HUES64 (cell line): ENCODE data around the gene PTPN7.

Experiments
- H3K27ac ChIP-seq: 2 replicates; pipeline ENCODE4 v1.7.0; 2013; ENCODE audit warnings: low read depth, low read length, inconsistent platforms
- H3K27me3 ChIP-seq: 2 replicates; pipeline ENCODE4 v1.6.1; 2013; ENCODE audit warnings: mild to moderate bottlenecking, low read length; ENCODE audit not compliant: insufficient read depth
- H3K36me3 ChIP-seq: 2 replicates; pipeline ENCODE4 v1.6.1; 2013; ENCODE audit warnings: mild to moderate bottlenecking, low read length; ENCODE audit not compliant: insufficient read depth
- H3K4me1 ChIP-seq: 2 replicates; pipeline ENCODE4 v1.6.1; 2013; ENCODE audit warnings: mild to moderate bottlenecking, low read length, moderate library complexity; ENCODE audit not compliant: insufficient read depth
- H3K4me3 ChIP-seq: 2 replicates; pipeline ENCODE4 v1.5.1; 2013; ENCODE audit warnings: mild to moderate bottlenecking, low read length, moderate library complexity
- H3K9ac ChIP-seq: 2 replicates; pipeline ENCODE4 v1.6.1; 2013; ENCODE audit warnings: mild to moderate bottlenecking, low read depth, low read length
- H3K9me3 ChIP-seq: 2 replicates; pipeline ENCODE4 v1.6.1; 2013; ENCODE audit warnings: low read depth, low read length; ENCODE audit not compliant: insufficient read depth
- WGBS: fragments of 150-250, 120-280 bp; methylation state at CpG from one replicate; pipeline ENCODE4 v1.1.7; 2013; ENCODE audit warnings: missing lambda C conversion rate; 5-methylcytosine and 5-hydroxymethylcytosine counted together

PTPN7 gene

DNA sequence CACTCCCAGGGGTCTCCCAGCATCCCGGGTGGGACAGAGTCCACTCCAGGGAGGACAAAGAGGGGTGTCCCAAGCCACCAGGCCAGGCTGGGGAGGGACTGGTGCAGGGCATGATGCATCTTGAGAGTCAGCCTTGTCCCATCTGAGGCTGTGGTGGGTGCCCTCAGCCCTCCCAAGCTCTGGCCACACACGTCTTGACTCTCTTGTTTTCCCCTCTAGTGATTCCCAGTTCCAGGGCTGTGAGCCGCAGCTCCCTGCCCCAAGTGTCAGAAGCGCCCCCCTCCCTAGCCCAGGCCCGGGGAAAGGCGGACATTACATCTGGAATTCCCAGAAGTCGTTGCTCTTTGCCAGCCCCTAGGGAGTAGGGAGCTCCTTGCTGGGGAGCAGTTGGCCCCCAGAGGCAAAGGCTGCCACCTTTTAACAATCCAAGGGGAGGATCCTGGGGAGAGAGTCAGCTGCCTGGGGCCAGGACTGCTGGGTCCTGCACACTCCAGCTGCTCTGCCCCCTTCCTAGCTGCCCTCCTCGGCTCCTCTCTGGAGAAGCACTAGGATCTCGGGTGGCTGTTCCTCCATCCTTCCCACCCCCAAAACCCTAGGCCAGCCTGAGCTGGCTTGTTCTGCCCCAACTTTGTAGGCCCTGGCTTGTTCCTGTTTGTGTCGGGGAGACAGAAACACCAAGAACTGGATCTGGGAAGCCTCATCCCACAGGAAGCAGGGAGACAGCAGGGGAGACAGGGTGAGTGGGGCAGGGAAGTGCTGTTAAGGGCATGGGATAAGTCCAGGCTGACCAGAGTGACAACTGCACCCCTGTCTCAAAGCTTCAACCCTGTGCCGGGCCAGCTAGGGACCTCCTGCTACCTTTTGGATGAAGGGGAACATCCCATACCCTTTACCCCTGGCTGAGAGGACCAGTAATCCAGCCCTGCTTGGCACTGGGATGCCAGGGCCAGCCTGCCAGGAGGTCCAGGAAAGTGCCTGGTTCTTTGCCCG, 3.2 kb upstream of the PTPN7 start:
- WGBS, result 72% methylated on average over 12 of the region's 12 CpGs
- no peak overlapping the region for H3K27ac ChIP-seq

DNA sequence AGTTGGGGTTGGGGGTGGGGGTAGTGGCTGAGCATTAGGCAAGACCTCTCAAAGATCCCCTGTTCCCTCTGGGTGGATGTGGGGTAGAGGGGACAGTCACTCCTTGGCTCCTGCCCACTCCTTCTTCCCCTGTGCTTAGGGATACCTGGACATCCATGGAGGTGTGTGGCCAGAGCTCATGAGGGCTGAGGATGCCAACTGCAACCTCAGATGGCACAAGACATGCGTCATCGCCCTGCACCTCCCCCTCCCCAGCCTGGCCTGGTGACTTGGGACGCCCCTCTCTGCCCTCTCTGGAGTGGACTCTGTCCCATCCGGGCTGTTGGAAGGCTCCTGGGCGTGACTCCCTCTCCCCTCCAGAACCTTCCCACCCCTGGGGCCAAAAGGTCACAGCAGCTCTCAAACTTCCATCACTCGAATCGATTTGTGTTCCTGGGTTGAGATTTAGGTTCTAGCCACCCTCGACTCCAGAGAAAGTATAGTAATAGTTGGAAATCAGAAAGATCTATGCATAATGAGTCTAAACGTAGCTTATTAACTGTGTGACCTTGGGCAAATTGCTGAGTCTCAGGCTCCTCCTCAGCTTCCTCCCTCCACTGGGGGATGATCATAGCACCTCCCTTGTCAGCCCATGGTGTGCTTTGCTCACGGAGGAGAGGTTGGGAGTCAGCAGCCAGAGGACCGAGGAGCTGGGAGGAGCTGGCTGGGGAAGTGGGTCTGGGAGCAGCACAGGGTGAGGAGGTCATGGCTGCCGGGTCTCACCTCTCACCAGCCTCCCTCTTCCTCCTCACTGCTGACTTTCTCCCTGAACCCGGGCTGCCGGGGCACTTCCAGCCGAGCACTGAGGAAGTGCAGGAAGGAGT, 2.2 kb upstream of the PTPN7 start:
- H3K27ac ChIP-seq, result no peak overlapping the region
- H3K4me1 ChIP-seq, result peaks cover 21% of the 10 kb centered on the region
- no peaks in the 10 kb centered on the region for H3K9me3 ChIP-seq
- H3K9ac ChIP-seq, result no peak overlapping the region
- H3K36me3 ChIP-seq, result no peaks in the 10 kb centered on the region
- H3K4me3 ChIP-seq, result no peak overlapping the region
- 83% methylated on average over 14 of the region's 15 CpGs for WGBS
- no peaks in the 10 kb centered on the region for H3K27me3 ChIP-seq

More for the DNA sequence above, 3.2 kb upstream of the PTPN7 start:
- H3K4me1 ChIP-seq, result peaks cover 21% of the 10 kb centered on the region
- H3K4me3 ChIP-seq, result no peak overlapping the region
- no peak overlapping the region for H3K9ac ChIP-seq
- H3K9me3 ChIP-seq, result no peaks in the 10 kb centered on the region
- H3K36me3 ChIP-seq, result no peaks in the 10 kb centered on the region
- no peaks in the 10 kb centered on the region for H3K27me3 ChIP-seq

- no peak overlapping the region for H3K4me3 ChIP-seq
Observed at GRCh38 chr1:202162047-202162417, 1.6 kb upstream of the PTPN7 start.

DNA sequence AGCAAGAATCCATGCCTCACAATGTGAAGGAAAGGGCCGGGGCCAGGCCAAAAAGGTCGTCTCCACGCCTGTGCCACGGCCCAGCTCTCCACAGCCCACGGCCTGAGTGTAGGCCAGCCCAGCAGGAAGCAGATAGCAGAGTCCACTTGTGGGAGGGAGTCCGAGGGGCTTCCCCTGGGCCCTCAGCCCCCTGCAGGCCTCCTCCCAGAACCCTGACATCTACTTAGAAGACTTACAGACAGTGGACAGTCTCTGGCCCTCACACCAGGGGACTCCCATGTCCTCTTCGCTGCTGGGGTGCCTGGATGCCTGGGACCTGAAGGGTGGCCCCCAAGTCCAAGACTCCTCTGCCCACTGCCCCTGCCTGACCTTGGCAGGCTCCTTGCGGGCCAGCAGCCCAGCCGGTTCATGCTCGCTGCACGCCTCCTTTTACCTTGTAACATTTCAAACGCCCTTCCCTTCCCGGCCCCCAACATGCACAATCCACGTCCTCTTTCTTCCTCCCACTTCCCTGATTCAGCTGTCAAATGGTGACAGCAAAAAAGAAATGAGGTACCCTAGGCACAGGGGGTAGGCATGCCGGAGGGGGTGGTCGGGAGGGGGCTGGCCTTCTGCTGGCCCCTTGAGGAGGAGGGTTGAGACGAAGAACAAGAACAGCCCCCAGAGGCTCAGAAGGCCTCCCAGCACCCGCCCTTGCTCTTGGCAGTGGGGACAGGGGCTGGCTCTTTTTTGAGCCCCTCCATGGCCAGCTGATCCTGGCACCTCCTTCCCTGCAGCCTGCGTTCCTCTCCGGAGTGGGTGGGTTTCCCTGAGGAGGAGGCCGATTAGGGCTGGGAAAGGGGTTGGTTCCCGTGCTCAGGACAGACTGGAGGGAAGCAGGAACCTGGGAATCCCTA, 997 bp upstream of the PTPN7 start:
- peaks cover 21% of the 10 kb centered on the region for H3K4me1 ChIP-seq
- H3K27me3 ChIP-seq, result no peaks in the 10 kb centered on the region
- 77% methylated on average over 22 of the region's 22 CpGs for WGBS
- H3K4me3 ChIP-seq, result no peak overlapping the region
- no peak overlapping the region for H3K27ac ChIP-seq
- no peaks in the 10 kb centered on the region for H3K9me3 ChIP-seq
- H3K9ac ChIP-seq, result no peak overlapping the region
- H3K36me3 ChIP-seq, result no peaks in the 10 kb centered on the region

More at GRCh38 chr1:202162047-202162417, 1.6 kb upstream of the PTPN7 start:
- Histone ChIP-seq H3K9me3 (no peaks in the 10 kb centered on the region), H3K27ac (no peak overlapping the region), H3K36me3 (no peaks in the 10 kb centered on the region), H3K4me1 (peaks cover 21% of the 10 kb centered on the region), H3K9ac (no peak overlapping the region), H3K27me3 (no peaks in the 10 kb centered on the region)
- WGBS, result 86% methylated on average over 4 of the region's 4 CpGs

DNA sequence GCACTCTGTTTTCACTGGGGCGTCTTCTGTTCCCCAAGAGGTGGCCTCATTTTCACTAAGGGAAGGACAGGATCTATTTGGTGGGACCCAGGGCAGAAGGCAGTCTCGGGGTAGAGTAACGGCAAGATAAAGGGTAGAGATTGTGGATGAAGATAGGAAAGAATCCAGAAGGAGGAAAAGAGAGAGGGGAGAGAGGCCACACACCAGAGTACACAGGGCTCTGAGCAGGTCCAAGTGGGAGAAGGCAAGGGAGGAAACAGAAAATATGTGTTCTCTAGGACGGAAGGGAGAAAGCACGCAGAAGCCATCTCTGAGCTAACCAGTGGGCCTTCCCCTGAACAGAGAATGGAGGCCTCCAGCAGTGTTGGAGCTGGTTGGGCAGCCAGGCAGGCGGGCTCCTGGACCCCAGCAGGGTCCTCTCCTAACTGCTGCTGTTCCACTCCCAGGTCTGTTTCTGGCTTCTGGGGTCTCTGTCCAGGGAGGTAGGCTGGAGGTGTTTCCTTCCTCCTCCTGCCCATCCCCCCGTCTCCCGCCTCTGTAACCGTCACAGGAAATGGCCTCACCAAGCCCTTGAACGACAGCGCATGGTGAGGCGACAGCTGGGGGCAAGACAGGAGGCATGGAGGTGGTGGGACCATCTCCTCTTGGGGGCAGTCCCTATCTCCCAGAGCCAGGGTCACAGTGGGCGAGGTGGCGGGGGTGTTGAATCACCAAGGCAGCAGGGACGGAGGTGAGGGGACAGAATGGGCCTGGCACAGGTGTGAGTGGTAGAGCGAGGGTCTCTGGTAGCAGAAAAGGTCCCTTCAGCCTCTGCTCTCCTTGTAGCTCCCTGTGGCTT, 649 bp downstream of the PTPN7 start:
- Histone ChIP-seq H3K9me3 (no peaks in the 10 kb centered on the region), H3K4me1 (peaks cover 12% of the 10 kb centered on the region), H3K9ac (no peak overlapping the region), H3K36me3 (no peaks in the 10 kb centered on the region), H3K27me3 (no peaks in the 10 kb centered on the region), H3K4me3 (no peak overlapping the region), H3K27ac (no peak overlapping the region)
- 84% methylated on average over 16 of the region's 16 CpGs for WGBS

DNA sequence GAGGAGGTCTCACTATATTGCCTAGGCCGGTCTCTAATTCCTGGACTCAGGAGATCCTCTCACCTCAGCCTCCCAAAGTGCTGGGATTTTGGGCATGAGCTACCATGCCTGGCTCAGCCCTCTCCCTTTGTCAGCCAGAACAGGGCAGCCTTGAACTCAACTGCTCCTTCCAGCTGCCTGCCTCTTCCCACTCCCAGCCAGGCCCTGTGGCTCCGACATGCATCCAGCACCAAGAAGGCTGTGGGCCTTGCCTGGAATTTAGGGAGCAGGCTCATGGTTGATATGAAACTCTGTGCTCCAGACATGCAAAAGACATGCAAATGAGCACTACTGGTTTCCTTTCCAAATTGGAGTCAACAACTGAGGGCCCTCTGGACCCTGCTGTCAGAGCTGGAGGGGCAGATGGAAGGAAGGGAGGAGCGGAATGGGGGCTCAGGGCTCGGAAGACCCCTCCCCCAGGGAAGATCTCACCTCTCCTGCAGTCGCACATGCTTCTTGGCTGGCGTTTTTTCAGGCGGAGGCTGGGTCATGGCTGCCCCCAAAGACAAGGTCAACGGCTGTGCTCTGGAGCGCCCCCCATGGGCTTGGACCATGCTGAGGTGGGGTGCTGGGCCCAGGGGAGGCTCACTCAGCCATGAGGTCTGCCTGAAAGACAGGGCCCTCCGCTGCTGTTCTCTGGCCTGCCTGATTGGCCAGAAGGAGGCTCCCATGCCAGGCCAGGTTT, 1.4 kb downstream of the PTPN7 start:
- Histone ChIP-seq H3K27me3 (no peaks in the 10 kb centered on the region), H3K27ac (no peak overlapping the region), H3K9ac (no peak overlapping the region), H3K36me3 (no peaks in the 10 kb centered on the region), H3K4me1 (peaks cover 16% of the 10 kb centered on the region), H3K9me3 (no peaks in the 10 kb centered on the region), H3K4me3 (no peak overlapping the region)
- WGBS, result 90% methylated on average over 10 of the region's 10 CpGs

DNA sequence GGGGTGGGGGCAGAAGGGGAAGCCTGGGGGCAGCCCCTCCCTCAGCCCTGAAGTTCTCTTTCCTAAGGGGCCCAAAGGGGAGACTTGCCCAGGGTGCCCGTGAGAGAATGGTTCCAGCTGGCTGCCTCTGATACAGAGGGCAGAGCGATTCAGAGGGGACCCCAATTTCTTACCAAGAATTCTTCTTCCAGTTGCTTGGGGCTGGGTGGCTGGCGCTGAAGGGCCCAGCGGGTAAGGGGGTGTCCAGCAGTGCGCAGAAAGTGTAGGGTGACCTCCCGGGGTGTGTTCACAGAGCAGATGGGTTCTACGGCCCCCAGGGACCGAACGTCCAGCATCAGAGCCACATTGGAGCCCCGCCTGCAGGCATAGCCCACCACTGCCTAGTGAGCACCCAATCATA, 2.5 kb downstream of the PTPN7 start:
- H3K27ac ChIP-seq, result no peak overlapping the region
- no peak overlapping the region for H3K4me3 ChIP-seq
- H3K27me3 ChIP-seq, result no peaks in the 10 kb centered on the region
- no peaks in the 10 kb centered on the region for H3K36me3 ChIP-seq
- no peak overlapping the region for H3K9ac ChIP-seq
- no peaks in the 10 kb centered on the region for H3K9me3 ChIP-seq
- peaks cover 16% of the 10 kb centered on the region for H3K4me1 ChIP-seq
- 93% methylated on average over 10 of the region's 10 CpGs for WGBS

DNA sequence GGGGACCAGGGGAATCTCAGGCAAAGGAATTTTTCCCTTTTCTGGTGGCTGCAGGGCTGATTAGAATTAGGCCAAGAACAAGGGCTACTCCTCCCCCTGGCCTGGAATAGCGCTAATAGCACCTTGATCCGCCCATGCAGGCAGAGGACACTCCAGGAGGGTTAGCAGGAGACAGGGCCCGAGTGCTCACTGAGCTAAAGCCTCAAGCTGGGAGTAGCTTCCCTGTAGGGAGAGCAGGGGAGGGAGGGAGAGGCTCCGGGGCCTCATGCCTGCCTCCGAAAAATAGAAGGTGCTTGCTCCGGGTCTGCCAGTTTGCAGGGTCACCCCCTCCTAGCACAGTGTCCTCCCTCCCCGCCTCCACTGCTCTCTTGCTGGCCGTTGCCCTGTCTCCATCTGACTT, 3.8 kb downstream of the PTPN7 start:
- WGBS, result 70% methylated on average over 8 of the region's 8 CpGs
- H3K9me3 ChIP-seq, result no peaks in the 10 kb centered on the region
- no peak overlapping the region for H3K4me3 ChIP-seq
- H3K36me3 ChIP-seq, result no peaks in the 10 kb centered on the region
- no peak overlapping the region for H3K9ac ChIP-seq
- peaks cover 11% of the 10 kb centered on the region for H3K4me1 ChIP-seq
- H3K27ac ChIP-seq, result no peak overlapping the region
- H3K27me3 ChIP-seq, result no peaks in the 10 kb centered on the region

GRCh38 chr1:202155478-202156021, 4.9 kb downstream of the PTPN7 start:
- H3K27me3 ChIP-seq, result no peaks in the 10 kb centered on the region
- whole genome bisulfite sequencing, result 80% methylated on average over 7 of the region's 8 CpGs
- no peak overlapping the region for H3K4me3 ChIP-seq
- no peaks in the 10 kb centered on the region for H3K36me3 ChIP-seq
- H3K4me1 ChIP-seq, result peaks cover 10% of the 10 kb centered on the region
- no peak overlapping the region for H3K9ac ChIP-seq
- no peak overlapping the region for H3K27ac ChIP-seq
- H3K9me3 ChIP-seq, result no peaks in the 10 kb centered on the region
